Caco-2 (cell line): ENCODE results near the gene FREY1. TPM values are rescaled to one million over a fixed set of nuclear protein-coding genes. Genes with fewer than 3 reads are reported as not detected.

Experiments
- BruUV-seq: library from RNA; stranded (reverse); fragments of 400-500 nt; replicated peaks from 2 replicates; lab custom pipeline; 2021; lab: Mats Ljungman, UMichigan
- CTCF ChIA-PET: fragments of 300-600 bp; sonication (Branson Sonifier 250); formaldehyde crosslinking; loops from one replicate; lab custom pipeline; 2022; ENCODE audit warnings: antibody characterized with exemption; lab: Charles Lee
- POLR2A ChIA-PET: fragments of 300-600 bp; sonication (Branson Sonifier 250); formaldehyde crosslinking; loops from one replicate; lab custom pipeline; 2022; ENCODE audit warnings: antibody characterized with exemption; lab: Charles Lee
- DNase-seq, 2 experiments: peaks; one replicate each; pipeline versions ENCODE4 v3.0.0 to v3.0.0-alpha.2; 2020 to 2022
- H3K27me3 ChIP-seq: replicated peaks from 2 replicates; pipeline ENCODE4 v1.6.0; 2011; ENCODE audit warnings: low read length; ENCODE audit not compliant: control insufficient read depth, insufficient read depth
- H3K36me3 ChIP-seq: 2 replicates; pipeline ENCODE4 v1.5.1; 2011; ENCODE audit warnings: low read length; ENCODE audit not compliant: control insufficient read depth, insufficient read depth
- H3K4me1 ChIP-seq: fragments of 250-450 bp; sonication (Bioruptor Pico); 2 replicates; pipeline ENCODE4 v1.5.1; 2020; ENCODE audit warnings: mild to moderate bottlenecking
- H3K4me3 ChIP-seq: 2 replicates; pipeline ENCODE4 v1.5.1; 2011; ENCODE audit warnings: low read depth, mild to moderate bottlenecking, control low read depth, low read length
- H3K9me3 ChIP-seq: fragments of 250-450 bp; sonication (Bioruptor Pico); 2 replicates; pipeline ENCODE4 v1.5.1; 2020; ENCODE audit warnings: mild to moderate bottlenecking, moderate library complexity
- H3K27ac Mint-ChIP-seq: one replicate; pipeline ENCODE4 v1.8.0; 2022; ENCODE audit warnings: mixed read lengths; ENCODE audit not compliant: unreplicated experiment
- H3K27me3 Mint-ChIP-seq: one replicate; pipeline ENCODE4 v1.8.0; 2022; ENCODE audit warnings: mixed read lengths; ENCODE audit not compliant: insufficient read depth, unreplicated experiment
- H3K36me3 Mint-ChIP-seq: one replicate; pipeline ENCODE4 v1.8.0; 2022; ENCODE audit warnings: mild to moderate bottlenecking, mixed read lengths; ENCODE audit not compliant: insufficient read depth, unreplicated experiment
- H3K4me1 Mint-ChIP-seq: one replicate; pipeline ENCODE4 v1.8.0; 2022; ENCODE audit warnings: low read depth, mixed read lengths; ENCODE audit not compliant: unreplicated experiment
- H3K4me3 Mint-ChIP-seq: one replicate; pipeline ENCODE4 v1.8.0; 2022; ENCODE audit warnings: mild to moderate bottlenecking, moderate library complexity, mixed read lengths; ENCODE audit not compliant: unreplicated experiment
- H3K9me3 Mint-ChIP-seq: one replicate; pipeline ENCODE4 v1.8.0; 2022; ENCODE audit warnings: mixed read lengths; ENCODE audit not compliant: unreplicated experiment
- intact Hi-C: fragments of 100-400 bp; cut with micrococcal nuclease; formaldehyde crosslinking; loops from one replicate; pipeline ENCODE4 v1.10.0; 2022; ENCODE audit not compliant: unreplicated experiment
- total RNA-seq: library from RNA; stranded (reverse); gene quantifications from 2 replicates; pipeline ENCODE4 v1.2.3, GENCODE V29; 2022
- TF ChIP-seq, protein P1 (sequence below), 2 experiments: fragments of 200-600 bp in 1 of 2; IDR thresholded peaks; 1 replicate in 1 of 2; 2 replicates in 1 of 2; pipeline versions ENCODE4 v1.5.1 to v1.8.0; 2011 to 2022; ENCODE audit warnings: antibody characterized with exemption in 1 of 2, control low read depth in 1 of 2, inconsistent platforms in 1 of 2, low read depth in 1 of 2, low read length in 1 of 2, mild to moderate bottlenecking in 1 of 2, moderate library complexity in 1 of 2; ENCODE audit not compliant: insufficient read depth in 1 of 2, severe bottlenecking in 1 of 2, unreplicated experiment in 1 of 2

The FREY1 gene
- total RNA-seq, 1 experiment from 2014 or later, result 1.2 TPM

DNA sequence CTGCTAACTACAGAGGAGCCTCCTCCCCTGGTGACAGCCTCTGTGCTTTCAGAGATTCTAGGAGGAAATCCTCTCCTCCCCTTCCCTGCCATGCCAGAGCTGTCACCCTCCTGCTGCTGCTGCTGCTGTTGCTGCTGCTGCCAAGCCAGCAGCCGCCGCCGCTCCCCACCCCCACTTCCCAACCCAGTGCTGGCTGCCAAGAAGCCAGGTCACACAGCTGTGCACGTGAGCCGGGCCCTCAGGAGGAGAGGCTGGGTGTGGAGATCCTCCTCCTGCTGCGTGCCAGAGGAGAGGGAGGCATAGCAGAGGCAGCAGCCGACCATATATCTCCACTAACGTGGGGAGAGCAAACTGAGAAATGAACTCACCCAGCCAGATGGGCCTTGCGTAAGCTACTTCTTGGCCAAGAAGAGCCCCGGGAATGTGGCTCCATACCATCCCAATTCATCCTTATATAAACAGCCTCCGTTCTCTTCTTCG lies 47.4 kb downstream of the FREY1 start:
- Histone ChIP-seq H3K4me1 (no peaks in the 10 kb centered on the region), H3K27me3 (no peaks in the 10 kb centered on the region), H3K36me3 (peaks cover 13% of the 10 kb centered on the region), H3K9me3 (no peaks in the 10 kb centered on the region), H3K4me3 (no peak overlapping the region)
- Mint-ChIP-seq H3K27me3 (no peaks in the 10 kb centered on the region), H3K27ac (no peak overlapping the region), H3K4me3 (no peak overlapping the region), H3K36me3 (peaks cover 37% of the 10 kb centered on the region), H3K9me3 (no peaks in the 10 kb centered on the region), H3K4me1 (no peaks in the 10 kb centered on the region)
- TF ChIP-seq, protein P1, sequence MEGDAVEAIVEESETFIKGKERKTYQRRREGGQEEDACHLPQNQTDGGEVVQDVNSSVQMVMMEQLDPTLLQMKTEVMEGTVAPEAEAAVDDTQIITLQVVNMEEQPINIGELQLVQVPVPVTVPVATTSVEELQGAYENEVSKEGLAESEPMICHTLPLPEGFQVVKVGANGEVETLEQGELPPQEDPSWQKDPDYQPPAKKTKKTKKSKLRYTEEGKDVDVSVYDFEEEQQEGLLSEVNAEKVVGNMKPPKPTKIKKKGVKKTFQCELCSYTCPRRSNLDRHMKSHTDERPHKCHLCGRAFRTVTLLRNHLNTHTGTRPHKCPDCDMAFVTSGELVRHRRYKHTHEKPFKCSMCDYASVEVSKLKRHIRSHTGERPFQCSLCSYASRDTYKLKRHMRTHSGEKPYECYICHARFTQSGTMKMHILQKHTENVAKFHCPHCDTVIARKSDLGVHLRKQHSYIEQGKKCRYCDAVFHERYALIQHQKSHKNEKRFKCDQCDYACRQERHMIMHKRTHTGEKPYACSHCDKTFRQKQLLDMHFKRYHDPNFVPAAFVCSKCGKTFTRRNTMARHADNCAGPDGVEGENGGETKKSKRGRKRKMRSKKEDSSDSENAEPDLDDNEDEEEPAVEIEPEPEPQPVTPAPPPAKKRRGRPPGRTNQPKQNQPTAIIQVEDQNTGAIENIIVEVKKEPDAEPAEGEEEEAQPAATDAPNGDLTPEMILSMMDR (IDR thresholded peaks at IDR 0.05; ENCODE audit: insufficient read depth in 1 of 2, low read depth in 1 of 2, low read length in 1 of 2, severe bottlenecking in 1 of 2, unreplicated experiment in 1 of 2), result no peak
- no peak for DNase-seq
- ChIA-PET POLR2A (interaction anchor here (0.7 kb wide), 1 partner anchor 64 kb away, joined by 5 read pairs; no protein-coding TSS in a partner anchor), CTCF (interaction anchor here (1.0 kb wide), 1 partner anchor 12 kb away, joined by 4 read pairs; the partner anchor contains the start of gene CRY2)
- no TSS peak for BruUV-seq
- intact Hi-C loops, result no loop called here

DNA sequence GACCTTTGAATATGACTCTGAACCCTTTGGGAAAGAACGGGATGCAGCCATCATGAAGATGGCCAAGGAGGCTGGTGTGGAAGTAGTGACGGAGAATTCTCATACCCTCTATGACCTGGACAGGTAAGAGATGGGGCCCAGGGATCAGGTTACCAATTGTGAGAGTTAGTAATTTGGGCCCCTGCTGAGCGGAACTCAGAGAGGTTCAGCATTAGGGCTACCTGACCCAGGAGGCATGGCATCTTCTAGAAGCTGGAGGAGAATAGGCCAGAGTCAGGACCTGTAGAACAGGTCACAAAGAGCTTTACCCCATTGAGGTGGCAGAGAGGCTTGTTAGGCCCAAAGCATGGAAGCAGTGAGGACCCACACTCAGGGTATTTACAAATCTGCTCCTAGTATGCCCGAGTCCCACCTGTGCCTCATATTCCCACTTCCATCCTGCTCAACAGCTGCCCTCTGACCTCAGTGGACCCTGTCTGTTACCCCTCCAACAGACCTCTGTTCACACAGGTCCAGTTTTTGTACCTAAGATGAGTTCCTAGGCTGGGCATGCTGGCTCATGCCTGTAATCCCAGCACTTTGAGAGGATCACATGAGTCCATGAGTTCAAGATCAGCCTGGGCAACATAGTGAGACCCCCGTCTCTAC lies 48.2 kb downstream of the FREY1 start:
- H3K9me3 Mint-ChIP-seq, result no peaks in the 10 kb centered on the region
- TF ChIP-seq, protein P1 (IDR thresholded peaks at IDR 0.05; ENCODE audit: insufficient read depth in 1 of 2, low read depth in 1 of 2, low read length in 1 of 2, severe bottlenecking in 1 of 2, unreplicated experiment in 1 of 2), result no peak
- CTCF ChIA-PET, result no interaction called here
- Histone ChIP-seq H3K27me3 (no peaks in the 10 kb centered on the region), H3K4me3 (no peak overlapping the region), H3K4me1 (no peaks in the 10 kb centered on the region), H3K36me3 (peaks cover 13% of the 10 kb centered on the region), H3K9me3 (no peaks in the 10 kb centered on the region)
- POLR2A ChIA-PET, result interaction anchor here (0.7 kb wide), 1 partner anchor 64 kb away, joined by 5 read pairs; no protein-coding TSS in a partner anchor
- no peak overlapping the region for H3K27ac Mint-ChIP-seq
- no TSS peak for BruUV-seq
- intact Hi-C loops, result no loop called here
- no peak for DNase-seq
- peaks cover 37% of the 10 kb centered on the region for H3K36me3 Mint-ChIP-seq
- H3K27me3 Mint-ChIP-seq, result no peaks in the 10 kb centered on the region
- H3K4me3 Mint-ChIP-seq, result no peak overlapping the region
- H3K4me1 Mint-ChIP-seq, result no peaks in the 10 kb centered on the region

DNA sequence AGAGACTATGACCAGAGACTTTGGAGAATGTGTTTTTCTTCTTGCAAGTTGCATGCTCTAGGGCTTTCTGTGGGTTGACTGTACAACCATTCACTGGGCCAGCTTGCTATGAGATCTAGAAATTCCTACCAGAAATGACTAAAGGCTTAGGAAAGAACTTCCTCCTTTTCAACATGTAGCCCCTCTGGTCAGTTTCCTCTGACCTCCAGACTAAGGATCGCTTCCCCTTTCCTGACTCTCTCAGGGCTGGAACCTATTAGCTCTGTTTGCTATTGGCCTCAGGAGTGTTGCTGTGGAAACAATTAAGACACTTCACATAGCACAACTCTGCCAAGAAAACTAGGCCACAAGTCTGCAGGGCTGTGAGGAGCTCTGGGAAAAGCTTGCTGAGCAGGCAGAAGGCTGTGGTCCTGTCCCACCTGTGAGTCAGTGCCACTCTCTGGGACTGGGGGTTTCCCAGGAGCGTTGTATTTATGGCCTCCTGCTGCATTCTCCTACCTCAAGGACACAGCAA lies 49.1 kb downstream of the FREY1 start:
- H3K4me1 Mint-ChIP-seq, result no peaks in the 10 kb centered on the region
- ChIA-PET CTCF (interaction anchor here (1.0 kb wide), 1 partner anchor 86 kb away, joined by 3 read pairs; no protein-coding TSS in a partner anchor), POLR2A (no interaction called here)
- peaks cover 33% of the 10 kb centered on the region for H3K36me3 Mint-ChIP-seq
- H3K4me1 ChIP-seq, result no peaks in the 10 kb centered on the region
- intact Hi-C loops, result no loop called here
- DNase-seq, result no peak
- H3K4me3 ChIP-seq, result no peak overlapping the region
- no peak overlapping the region for H3K27ac Mint-ChIP-seq
- no peaks in the 10 kb centered on the region for H3K27me3 Mint-ChIP-seq
- H3K9me3 Mint-ChIP-seq, result no peaks in the 10 kb centered on the region
- H3K9me3 ChIP-seq, result no peaks in the 10 kb centered on the region
- peaks cover 13% of the 10 kb centered on the region for H3K36me3 ChIP-seq
- BruUV-seq, result no TSS peak
- H3K4me3 Mint-ChIP-seq, result no peak overlapping the region
- TF ChIP-seq, protein P1 (IDR thresholded peaks at IDR 0.05; ENCODE audit: insufficient read depth in 1 of 2, low read depth in 1 of 2, low read length in 1 of 2, severe bottlenecking in 1 of 2, unreplicated experiment in 1 of 2), result no peak
- no peaks in the 10 kb centered on the region for H3K27me3 ChIP-seq

Other genes with a start within 250 kb of the FREY1 start
- gene CHST1, start 241.6 kb downstream of the FREY1 start, total RNA-seq, result not detected in 2 replicates
- 14.0 and 15.1 TPM in 2 replicates for gene SLC35C1, start 102.1 kb downstream of the FREY1 start, total RNA-seq
- gene CRY2, start 59.8 kb downstream of the FREY1 start, total RNA-seq, result 28.5 and 31.6 TPM in 2 replicates
- 8.2 and 8.5 TPM in 2 replicates for gene MAPK8IP1, start 21.6 kb downstream of the FREY1 start, total RNA-seq
- 41.4 and 45.8 TPM in 2 replicates for gene PEX16, start 10.6 kb upstream of the FREY1 start, total RNA-seq
- gene LARGE2, start 15.4 kb upstream of the FREY1 start, total RNA-seq, result 62.3 and 67.4 TPM in 2 replicates
- gene PHF21A, start 214.2 kb upstream of the FREY1 start, total RNA-seq, result 20.0 and 21.8 TPM in 2 replicates